Left colon (tissue), 2 donors: ENCODE data around the gene NDUFB6. TPM values are rescaled to one million over a fixed set of nuclear protein-coding genes. Genes with fewer than 3 reads are reported as not detected.
"Not testable (repeated sequence)": the region's sequence is repeated elsewhere in the genome, so short reads cannot be mapped to it uniquely, and the experiment has no call there.

ENCODE experiments used
- ATAC-seq: fragments of 200-7000 bp; cut with Tn5 transposase; one replicate; pipeline ENCODE4 v1.9.1; 2020; ENCODE audit warnings: mild to moderate bottlenecking, moderate library complexity
- DNase-seq, 2 donors: peaks; one replicate each; pipeline ENCODE4 v3.0.0-alpha.2; 2020
- intact Hi-C, 2 donors: fragments of 100-400 bp; cut with DNase I in 1 of 2; cut with micrococcal nuclease in 1 of 2; formaldehyde crosslinking; loops; one replicate each; pipeline versions ENCODE4 v1.11.2 to v1.14.0; 2022; cut with DNase I, micrococcal nuclease
- long read RNA-seq: library from polyadenylated mRNA; unstranded; transcript quantifications from one replicate; pipeline ENCODE4 v2.0.0, GENCODE V29; 2021
- total RNA-seq, 2 donors: library from RNA; stranded (reverse); fragmentation: NEBNext Ultra II Directional; extraction: Animal tissue kit (Norgen Biotek cat#: 25700); gene quantifications; one replicate each; pipeline ENCODE4 v1.2.1, GENCODE V29; 2021
- donor health status: DM: no; HTN: no; CAD: no.
- donor health status: DM: yes; HTN: yes; CAD: no.

Gene NDUFB6
- 10 to 100 TPM; 44.2 to 62.9 TPM for total RNA-seq
- long read RNA-seq, transcript NDUFB6-203 (4 exons, 1,366 nt) = major isoform, 55 of 62 reads
- long read RNA-seq, partial matches to known transcripts = 0 of 62 reads
- long read RNA-seq, other reads (novel, unspliced or antisense) = 4 of 62 reads

DNA sequence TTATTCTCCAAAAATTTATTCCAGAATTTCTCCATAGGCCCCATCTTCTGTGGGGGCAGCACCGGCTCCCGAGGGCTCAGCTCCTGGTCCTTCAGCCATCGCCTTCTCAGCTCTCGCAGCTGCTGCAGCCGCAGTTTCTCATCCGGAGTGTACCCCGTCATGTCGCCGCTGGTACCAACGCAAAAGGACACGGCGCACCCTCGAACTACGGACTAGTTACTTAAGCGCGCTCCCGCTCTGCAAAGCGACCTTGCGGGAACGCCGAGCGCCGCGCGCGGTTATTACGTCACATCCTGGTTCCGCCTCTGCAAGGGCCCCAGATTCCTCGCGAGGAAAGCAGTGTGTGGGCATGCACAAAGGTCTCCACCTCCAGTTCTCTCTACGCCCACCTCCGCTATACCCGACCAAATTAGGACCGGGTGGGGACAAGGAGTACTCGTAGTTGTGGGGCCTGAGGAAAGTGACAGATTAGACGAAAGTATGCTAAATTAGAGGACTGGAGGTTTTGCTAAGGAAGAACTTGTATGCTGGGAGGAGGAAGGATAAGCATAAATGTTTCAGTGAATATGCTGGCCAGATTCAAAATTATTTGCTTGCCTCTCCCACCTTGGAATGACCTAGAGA lies at the start of gene NDUFB6:
Gene NDUFB6, minus strand, starts transcription at position 260 of the 624 bp plus-strand sequence. Its CDS starts 99 bp downstream, at position 161.
- intact Hi-C loops = loop anchor here (5.0 to 10.0 kb wide), 3 partner anchors 51 to 198 kb away; partner anchors contain the start of gene ACO1 (in 1 of the 2)
- DNase-seq (peak; percentile 95 to 98), ATAC-seq (peak; percentile 98)

DNA sequence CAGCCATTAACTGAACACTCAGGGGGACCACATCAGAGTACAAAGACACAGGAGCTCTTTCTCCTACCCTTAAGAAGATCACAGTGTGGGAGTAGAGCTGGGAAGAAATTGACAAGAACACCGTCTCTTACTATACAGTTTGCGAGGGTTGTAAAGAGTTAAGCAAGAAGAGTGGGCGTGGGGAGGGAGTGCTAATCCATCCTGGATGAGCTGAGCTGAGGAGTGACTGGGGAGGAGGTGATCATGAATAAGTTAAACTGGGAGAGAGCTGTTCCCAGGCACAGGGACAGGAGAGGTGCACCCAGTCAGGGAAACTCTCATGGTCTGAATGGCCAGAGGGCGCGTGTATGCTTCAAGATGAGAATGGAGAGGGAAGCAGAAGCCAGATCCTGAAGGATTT lies 45.3 kb upstream of the NDUFB6 start:
- ATAC-seq (no peak), DNase-seq (no peak)
- intact Hi-C loops = no loop called here

DNA sequence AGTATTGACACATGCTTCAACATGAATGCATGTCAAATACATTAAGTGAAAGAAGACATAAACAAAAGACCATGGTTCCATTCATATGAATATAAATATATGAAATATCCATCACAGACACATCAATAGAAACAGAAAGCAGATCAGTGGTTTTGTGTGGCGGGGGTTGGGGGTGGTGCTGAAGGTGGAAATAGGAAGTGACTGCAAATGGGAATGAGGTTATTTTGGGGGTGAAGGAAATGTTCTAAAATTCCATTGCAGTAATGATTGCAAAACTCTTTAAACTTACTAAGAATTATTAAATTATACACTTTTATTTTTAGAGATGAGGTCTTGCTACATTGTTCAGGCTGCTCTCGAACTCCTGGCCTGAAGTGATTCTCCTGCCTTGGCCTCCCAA lies 33.9 kb upstream of the NDUFB6 start:
- intact Hi-C loops = no loop called here
- DNase-seq (no peak), ATAC-seq (no peak)

DNA sequence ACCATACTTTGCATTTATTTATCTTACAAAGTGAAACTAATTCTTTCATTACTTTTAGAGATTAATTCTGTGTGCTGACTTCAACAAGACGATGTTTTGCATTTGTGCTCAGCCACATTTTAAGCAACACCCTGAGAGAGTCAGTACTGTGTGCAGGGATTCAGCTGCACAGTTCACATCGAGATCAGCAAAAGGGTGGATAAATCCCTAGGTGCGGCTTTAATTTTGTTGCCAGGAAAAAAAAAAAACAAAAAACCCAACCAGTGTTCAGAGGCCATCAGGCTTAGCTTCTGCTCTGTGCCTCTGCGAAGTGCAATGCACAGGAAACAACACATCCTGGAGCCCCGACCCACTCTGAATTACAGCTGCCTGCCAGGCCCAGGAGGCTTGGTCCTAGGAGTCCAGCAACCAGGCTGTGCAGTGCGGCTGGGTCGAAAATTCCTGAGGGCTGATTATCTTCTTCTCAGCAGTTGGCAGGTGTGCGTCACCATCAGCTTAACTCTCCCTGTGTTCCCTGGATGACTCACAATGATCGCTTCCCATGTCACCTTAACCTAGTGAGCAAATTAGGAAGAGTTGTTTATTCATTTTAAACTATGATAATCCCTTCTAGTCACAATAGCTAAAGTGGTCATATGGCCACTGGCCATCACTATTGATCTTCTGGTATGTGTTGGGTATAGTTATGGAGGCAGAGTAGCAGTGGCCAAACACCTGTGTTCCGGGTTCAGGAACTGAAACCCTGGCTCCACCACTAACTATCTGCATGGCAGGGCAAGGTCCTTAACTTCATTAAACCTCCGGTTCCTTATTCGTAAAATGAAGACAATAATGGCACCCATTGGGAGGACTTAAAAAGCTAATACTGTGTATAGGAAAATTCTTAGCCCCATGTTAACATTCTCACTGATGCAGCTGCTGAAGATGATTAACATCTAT lies 31.2 kb upstream of the NDUFB6 start:
- no peak for ATAC-seq
- no peak for DNase-seq
- intact Hi-C loops = no loop called here

DNA sequence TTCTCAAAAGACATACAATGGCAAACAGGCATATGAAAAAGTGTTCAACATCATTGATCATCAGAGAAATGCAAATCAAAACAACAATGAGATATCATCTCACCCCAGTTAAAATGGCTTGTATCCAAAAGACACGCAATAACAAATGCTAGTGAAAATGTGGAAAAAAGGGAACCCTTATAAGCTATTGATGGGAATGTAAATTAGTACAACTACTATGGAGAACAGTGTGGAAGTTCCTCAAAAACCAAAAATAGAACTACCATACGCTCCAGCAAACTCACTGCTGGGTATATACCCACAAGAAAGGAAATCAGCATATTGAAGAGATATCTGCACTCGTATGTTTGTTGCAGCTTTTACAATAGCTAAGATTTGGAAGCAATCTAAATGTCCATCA lies 26.1 kb upstream of the NDUFB6 start:
- ATAC-seq, intact Hi-C loops, DNase-seq: not testable (repeated sequence)

DNA sequence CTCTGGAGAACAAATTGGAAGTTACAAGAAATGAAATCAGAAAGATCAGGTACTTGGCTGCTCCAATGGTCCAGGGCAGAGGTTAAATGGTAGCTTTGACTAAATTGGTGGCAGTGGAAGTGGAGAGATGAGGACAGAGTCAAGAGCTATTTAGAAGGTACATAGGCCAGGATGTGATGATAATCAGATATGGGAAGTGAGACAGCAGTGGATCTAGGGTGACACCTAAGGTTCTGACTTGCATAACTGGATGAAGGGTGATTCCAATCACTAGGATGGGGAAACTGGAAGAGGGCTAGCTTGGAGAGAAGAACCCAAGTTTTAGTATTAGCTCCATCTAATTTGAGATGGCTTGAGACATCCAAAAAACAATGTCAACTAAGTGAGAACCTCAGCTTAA lies 24.0 kb upstream of the NDUFB6 start:
- ATAC-seq (no peak), DNase-seq (no peak)
- intact Hi-C loops = no loop called here

DNA sequence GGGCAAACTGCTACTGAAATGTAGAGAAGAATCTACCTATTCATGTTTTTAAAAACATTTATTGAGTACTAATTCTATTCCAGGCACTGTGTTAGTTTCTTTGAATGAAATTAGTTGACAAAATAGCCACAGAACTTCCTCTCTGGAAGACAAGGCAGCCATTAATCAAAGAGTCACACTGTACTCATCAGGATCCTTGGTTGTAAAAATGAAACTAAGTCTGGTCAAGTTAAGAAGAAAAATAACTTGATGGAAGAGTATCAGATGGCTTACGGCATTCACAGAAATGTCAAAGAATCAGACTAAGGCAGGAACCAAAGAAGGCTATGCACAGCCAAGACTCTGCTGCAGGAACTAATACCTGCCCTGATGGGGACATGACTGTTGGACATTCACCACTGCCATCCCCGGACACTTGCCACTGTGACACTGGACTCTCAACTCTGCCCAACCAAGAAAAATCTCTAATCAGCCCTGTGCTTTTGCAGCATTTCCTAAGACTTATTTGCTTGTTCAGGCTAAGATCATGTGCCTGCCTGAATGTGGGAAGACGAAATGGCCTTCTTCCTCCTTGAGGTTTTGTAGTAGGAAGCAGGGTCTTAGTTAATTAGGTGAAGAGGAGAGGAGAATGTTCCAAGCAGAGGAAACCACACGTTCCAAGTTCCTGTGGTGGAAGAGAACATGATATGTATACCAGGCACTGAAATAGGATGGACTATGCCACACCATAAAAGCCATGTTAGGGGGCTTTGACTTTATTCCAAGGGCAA lies 23.3 kb upstream of the NDUFB6 start:
- no peak for DNase-seq
- no peak for ATAC-seq
- intact Hi-C loops = no loop called here

DNA sequence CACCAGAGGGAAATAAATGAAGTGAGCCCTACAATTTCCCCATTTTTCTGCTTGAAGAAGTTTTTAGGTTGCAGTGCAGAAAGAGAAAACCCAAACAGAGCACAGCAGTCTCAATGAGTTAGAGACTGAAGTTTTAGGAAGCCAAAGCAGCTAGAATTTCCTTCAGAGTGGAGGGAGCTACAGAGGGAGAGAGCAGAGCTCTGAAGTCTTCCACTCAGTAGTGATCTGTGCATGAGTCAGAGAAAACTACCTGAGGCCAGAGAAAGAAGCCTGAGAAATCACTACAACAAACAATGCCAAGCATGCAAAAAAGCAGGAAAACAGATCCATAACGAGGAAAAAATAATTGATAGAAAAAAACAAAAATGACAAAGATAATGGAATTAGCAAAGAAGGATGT lies 17.9 kb upstream of the NDUFB6 start:
- ATAC-seq (no peak), DNase-seq (no peak)
- intact Hi-C loops = no loop called here

DNA sequence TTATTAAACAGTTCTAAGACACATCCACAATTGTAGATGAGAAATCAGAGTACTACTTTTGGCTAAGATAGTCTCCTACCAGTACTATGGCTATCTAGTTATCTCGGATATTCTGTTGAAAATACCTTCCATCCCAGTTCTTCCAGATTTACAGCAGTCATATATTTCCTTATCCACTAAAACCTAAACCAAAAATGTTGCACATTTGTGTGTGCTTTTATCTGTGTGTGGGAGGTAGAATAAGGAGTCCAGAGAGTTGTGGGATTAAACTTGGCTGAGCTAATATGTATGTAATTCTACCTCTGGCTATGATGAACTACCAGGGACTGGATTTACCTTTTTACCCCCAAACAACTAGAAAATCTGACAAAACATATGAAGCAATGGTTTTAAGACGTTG lies 17.5 kb upstream of the NDUFB6 start:
- intact Hi-C loops = no loop called here
- DNase-seq (no peak), ATAC-seq (no peak)

DNA sequence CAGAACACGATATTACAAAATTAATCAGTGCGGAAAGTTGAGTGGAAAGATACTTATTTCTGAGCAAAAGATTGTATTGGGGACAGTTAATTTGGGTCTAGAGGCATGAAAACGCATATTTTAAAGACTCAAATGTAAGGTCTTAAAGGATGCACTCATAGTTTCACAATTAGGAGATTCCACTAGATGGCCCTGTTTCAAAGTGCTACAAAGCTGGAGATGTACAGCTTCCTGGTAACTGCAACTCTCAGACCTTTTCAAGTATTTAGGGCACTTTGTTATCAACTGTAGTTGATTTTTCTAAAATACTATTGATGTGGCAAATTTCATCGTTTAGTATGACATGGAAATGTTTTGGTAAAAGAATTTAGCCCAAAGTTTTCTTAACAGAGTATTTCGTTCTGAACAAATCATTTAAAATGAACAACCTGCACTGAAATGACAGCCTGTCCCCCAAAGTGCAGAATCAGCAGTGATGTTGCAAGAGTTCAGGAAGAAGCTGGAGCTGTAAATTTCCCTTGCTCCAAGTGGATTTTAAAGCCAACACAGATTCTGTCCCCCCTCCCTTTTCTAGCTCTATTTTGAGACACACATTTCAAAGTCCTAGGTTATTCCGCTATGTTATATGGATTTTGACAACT lies 16.2 kb upstream of the NDUFB6 start:
- DNase-seq = no peak
- intact Hi-C loops = loop anchor here in 1 of 2 donors (5.0 kb wide), 1 partner anchor 378 kb away; no protein-coding TSS in a partner anchor

DNA sequence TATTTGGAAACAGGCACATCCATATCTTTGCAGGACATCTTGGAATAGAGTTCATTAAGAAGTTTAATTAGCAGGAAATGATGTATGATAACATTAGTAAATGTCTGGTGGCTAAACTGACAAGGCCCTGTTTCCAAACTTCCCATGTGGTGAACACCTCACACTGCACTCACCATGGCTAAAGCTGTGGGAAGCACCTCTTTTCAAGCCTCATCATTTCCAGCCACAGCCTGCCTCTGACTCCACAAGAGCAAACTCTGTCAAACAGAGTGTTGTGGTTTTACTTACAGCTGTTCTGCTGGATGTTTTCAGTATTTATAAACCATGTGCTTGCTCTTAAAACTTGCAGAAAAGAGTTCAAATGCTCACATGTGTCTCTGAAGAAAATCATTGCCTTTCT lies 14.9 kb upstream of the NDUFB6 start:
- intact Hi-C loops = loop anchor here in 1 of 2 donors (5.0 kb wide), 1 partner anchor 379 kb away; no protein-coding TSS in a partner anchor
- DNase-seq = no peak
- no peak for ATAC-seq

More for the DNA sequence above, 16.2 kb upstream of the NDUFB6 start:
- peak; percentile 51 for ATAC-seq

DNA sequence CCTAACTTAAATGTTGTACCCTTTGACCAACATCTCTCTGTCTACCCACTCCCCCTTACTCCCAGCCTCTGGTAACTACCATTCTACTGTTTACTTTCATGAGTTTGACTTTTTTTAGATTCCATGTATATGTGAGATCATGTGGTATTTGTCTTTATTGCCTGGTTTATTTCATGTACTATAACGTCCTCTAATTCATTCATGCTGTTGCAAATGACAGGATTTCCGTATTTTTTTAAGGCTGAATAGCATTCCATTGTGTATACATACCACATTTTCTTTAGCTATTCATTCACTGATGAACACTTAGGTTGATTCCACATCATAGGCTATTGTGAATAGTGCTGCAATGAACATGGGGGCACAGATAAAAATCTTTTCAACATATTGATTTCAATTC lies 11.8 kb upstream of the NDUFB6 start:
- ATAC-seq (no peak), DNase-seq (no peak)
- intact Hi-C loops = loop anchor here in 1 of 2 donors (5.0 kb wide), 1 partner anchor 383 kb away; no protein-coding TSS in a partner anchor

DNA sequence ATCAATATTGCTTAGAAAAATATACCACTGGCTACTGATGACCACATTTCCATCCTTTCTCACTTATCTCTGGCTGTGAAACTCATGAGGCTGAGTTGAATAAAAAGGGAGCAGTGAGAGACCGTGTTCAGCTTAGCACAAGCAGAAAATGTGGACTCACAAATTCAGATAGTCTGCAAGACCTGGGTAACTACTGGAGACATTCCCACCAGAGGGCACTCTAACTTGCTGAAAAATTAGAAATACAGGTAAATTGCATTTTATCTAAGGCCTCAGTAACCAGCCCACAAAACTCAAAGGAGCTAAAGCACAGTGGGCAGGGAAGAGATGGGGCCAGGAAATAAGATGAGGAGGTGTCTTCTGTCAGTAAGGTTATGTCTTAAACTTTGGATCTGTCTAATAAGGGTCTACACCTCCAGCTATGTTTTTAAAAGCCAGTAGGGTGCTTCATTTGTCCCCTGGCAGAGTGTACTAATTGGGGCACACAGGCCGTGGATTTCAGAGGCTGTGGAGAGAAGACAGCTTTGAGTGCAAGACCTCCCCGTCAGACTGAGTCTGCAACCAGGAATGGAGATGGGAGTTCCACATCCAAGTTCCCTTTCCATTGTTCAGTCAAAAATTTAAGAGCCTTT lies 8.7 kb upstream of the NDUFB6 start:
- peak; percentile 37 for ATAC-seq
- DNase-seq = no peak
- intact Hi-C loops = loop anchor here in 1 of 2 donors (2.0 kb wide), 1 partner anchor 205 kb away; no protein-coding TSS in a partner anchor

DNA sequence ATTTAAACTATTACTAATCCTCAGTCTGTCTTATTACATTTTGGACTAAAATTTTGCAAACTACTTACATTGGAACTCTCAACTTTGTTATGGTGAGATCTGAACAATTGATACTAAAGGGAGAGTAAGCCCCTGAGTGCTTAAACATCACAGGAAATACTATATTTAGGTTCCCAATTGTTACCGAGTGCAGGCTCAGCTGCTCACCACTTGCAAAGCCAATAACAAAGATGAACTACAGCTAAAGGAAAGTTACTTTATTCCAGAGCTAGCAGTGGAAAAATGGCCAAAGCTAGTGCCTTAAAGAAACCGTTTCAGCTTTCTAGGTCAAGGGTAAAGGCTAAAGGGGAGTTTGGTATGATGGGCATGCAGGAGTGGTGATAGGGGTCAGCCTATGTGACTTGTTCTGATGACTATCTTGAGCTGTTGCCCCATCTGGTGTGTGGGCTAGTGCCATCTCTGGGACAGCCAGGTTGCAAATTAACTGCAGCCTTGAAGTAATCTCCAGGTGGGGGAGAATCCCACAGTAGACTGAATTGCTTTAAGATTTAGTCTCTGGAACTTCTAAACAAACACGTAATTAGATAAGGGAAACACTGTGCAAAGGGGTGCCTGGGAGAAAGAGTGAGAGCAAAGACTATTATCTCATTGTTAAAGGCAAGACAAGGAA lies 7.8 kb upstream of the NDUFB6 start:
- ATAC-seq = no peak
- intact Hi-C loops = loop anchor here in 1 of 2 donors (2.0 kb wide), 1 partner anchor 204 kb away; no protein-coding TSS in a partner anchor
- no peak for DNase-seq

DNA sequence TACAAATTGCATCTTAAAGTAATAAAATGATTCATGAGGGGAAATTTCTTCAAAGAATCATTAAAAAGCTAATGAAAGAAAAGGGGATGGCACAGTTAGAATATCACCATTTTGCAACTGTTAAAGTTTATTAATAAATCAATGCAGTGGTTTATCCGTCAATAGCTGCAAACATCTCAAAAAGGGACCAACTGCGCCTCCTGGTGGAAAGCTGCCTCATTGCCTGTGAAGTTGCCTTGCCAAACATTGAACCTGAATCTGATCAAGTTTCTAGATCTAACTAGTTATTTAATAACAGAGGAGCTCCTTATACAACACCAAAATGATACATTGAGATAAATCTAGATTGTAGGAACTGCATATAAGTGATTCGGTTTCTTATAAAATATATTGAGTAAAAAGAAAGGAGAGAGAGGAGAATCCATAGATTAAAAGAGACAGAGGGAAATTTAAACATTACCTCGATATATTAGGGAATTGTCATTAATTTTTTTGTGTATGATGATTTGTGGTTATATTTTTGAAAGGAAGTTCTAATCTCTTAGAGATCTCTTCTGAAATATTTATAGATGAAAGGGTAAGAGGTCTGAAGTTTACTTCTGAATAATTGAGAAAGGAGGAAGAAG lies 6.9 kb upstream of the NDUFB6 start:
- ATAC-seq = peak; percentile 63
- intact Hi-C loops = loop anchor here (2.0 to 10.0 kb wide), 2 partner anchors 203 to 205 kb away; no protein-coding TSS in a partner anchor
- DNase-seq = peak; percentile 42 to 81

DNA sequence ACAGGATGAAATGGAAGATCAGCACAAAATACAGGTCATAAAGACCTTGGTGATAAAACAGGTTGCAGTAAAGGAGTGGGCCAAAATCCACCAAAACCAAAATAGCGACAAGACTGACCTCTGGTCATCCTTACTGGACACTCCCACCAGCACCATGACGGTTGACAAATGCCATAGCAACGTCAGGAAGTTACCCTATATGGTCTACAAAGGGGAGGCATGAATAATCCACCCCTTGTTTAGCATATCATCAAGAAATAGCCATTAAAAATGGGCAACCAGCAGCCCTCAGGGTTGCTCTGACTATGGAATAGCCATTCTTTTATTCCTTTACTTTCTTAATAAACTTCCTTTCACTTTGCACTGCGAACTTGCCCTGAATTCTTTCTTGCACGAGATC lies 6.0 kb upstream of the NDUFB6 start:
- ATAC-seq = no peak
- DNase-seq = no peak
- intact Hi-C loops = loop anchor here in 1 of 2 donors (10.0 kb wide), 1 partner anchor 204 kb away; no protein-coding TSS in a partner anchor

DNA sequence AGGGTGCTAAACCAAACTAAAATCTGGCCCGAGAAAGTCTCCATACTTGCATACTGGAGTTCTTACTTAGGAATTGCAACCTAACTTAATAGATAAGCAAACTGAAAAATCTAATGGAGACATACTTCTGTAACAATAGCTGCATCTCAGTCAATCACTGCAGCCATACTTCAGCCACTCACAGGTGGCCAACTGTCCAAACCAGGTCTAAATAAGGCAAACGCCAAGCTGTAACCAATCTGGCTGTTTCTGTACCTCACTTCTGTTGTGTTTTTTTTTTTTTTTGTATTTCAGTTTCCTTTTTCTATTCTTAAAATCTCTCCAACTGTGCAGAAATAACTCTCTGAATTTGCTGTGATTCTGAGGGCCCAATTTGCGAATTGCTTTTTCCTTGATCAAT lies 4.4 kb upstream of the NDUFB6 start:
- ATAC-seq = no peak
- intact Hi-C loops = loop anchor here in 1 of 2 donors (10.0 kb wide), 1 partner anchor 203 kb away; no protein-coding TSS in a partner anchor

More for the DNA sequence above, 4.4 kb upstream of the NDUFB6 start:
- DNase-seq = no peak
